K562 (cell line): ENCODE data around the gene PRKD2. TPM values are rescaled to one million over a fixed set of nuclear protein-coding genes. Genes with fewer than 3 reads are reported as not detected.

ENCODE experiments used
- BDP1 ChIP-seq: IDR thresholded peaks from 3 replicates; pipeline ENCODE4 v1.6.1; 2011; ENCODE audit not compliant: insufficient read length, insufficient read depth
- DPF2 ChIP-seq: fragments of 450-650 bp; IDR thresholded peaks from 2 replicates; pipeline ENCODE4 v1.6.1; 2016
- EP400 ChIP-seq: fragments of 450-650 bp; IDR thresholded peaks from 2 replicates; pipeline ENCODE4 v1.6.1; 2017; ENCODE audit warnings: antibody characterized with exemption, mild to moderate bottlenecking, moderate library complexity
- FOXA1 ChIP-seq: fragments of 450-650 bp; IDR thresholded peaks from 2 replicates; pipeline ENCODE4 v1.6.1; 2016; ENCODE audit warnings: mild to moderate bottlenecking, borderline replicate concordance
- GATA2 ChIP-seq: sonication (generic); formaldehyde crosslinking; IDR thresholded peaks from 2 replicates; pipeline ENCODE4 v1.4.0; 2020; ENCODE audit warnings: mild to moderate bottlenecking, missing genetic modification reagents
- GTF3C2 ChIP-seq: IDR thresholded peaks from 3 replicates; pipeline ENCODE4 v1.6.1; 2011; ENCODE audit warnings: borderline replicate concordance, mild to moderate bottlenecking, moderate library complexity; ENCODE audit not compliant: insufficient read length; ENCODE audit errors: extremely low read depth
- MAX ChIP-seq: sonication (generic); formaldehyde crosslinking; IDR thresholded peaks from 2 replicates; pipeline ENCODE4 v1.9.0; 2022; ENCODE audit warnings: mild to moderate bottlenecking, missing genetic modification reagents
- MLLT1 ChIP-seq, 2 experiments: fragments of 450-650 bp; IDR thresholded peaks; 2 replicates each; pipeline ENCODE4 v1.6.1; 2016
- NR2C2 ChIP-seq, 2 experiments: fragments of 200-800 bp in 1 of 2; sonication (Bioruptor generic) in 1 of 2; sonication (generic) in 1 of 2; formaldehyde crosslinking in 1 of 2; IDR thresholded peaks; 2 replicates each; pipeline versions ENCODE4 v1.6.1 to v1.8.0; 2016 to 2022; ENCODE audit warnings: mild to moderate bottlenecking in 1 of 2, missing compliant biosample characterization in 1 of 2, missing genetic modification characterization in 1 of 2, missing genetic modification reagents in 1 of 2
- POLR2B ChIP-seq: fragments of 450-650 bp; IDR thresholded peaks from 2 replicates; pipeline ENCODE4 v1.6.1; 2018; ENCODE audit warnings: low read depth; ENCODE audit not compliant: partially characterized antibody
- RBM22 ChIP-seq: fragments of 200-400 bp; formaldehyde crosslinking; IDR thresholded peaks from 2 replicates; pipeline ENCODE4 v1.6.1; 2018; ENCODE audit warnings: low read length, low read depth; ENCODE audit not compliant: poor library complexity, severe bottlenecking
- RERE ChIP-seq: sonication (generic); formaldehyde crosslinking; IDR thresholded peaks from 2 replicates; pipeline ENCODE4 v1.8.0; 2023; ENCODE audit warnings: missing genetic modification reagents, mild to moderate bottlenecking, borderline replicate concordance
- RFX1 ChIP-seq: fragments of 450-650 bp; IDR thresholded peaks from 2 replicates; pipeline ENCODE4 v1.6.1; 2016; ENCODE audit warnings: mild to moderate bottlenecking, moderate library complexity
- SMARCC2 ChIP-seq: fragments of 450-650 bp; IDR thresholded peaks from 2 replicates; pipeline ENCODE4 v1.6.1; 2017; ENCODE audit warnings: antibody characterized with exemption, moderate library complexity, mild to moderate bottlenecking, low read depth
- ZNF655 ChIP-seq: fragments of 250-450 bp; sonication (Bioruptor Pico); IDR thresholded peaks from 2 replicates; pipeline ENCODE4 v1.5.0; 2021
- ZNF696 ChIP-seq: fragments of 250-450 bp; sonication (Bioruptor Pico); conservative IDR thresholded peaks from 2 replicates; pipeline ENCODE4 v1.4.0; 2020; ENCODE audit warnings: mild to moderate bottlenecking, moderate library complexity
- polyA plus RNA-seq, 8 experiments: library from polyadenylated mRNA; depleted of rRNA in 4 of 8; stranded (reverse) in 5 of 8; unstranded in 3 of 8; fragments of >200 nt; fragmentation: Nextera tagmentation in 2 of 8; fragmentation: Illumina TruSeq in 1 of 8; extraction: Ambion mirVana in 2 of 8; extraction: Trizol in 1 of 8; gene quantifications; 2 replicates each; pipeline versions ENCODE4 v1.2.1 to v1.2.3, GENCODE V29; 2011 to 2014; ENCODE audit warnings: inconsistent platforms in 1 of 8, missing spikeins in 1 of 8
- total RNA-seq, 7 experiments: library from RNA; depleted of rRNA in 6 of 7; stranded (reverse); fragments of >200 nt in 6 of 7; fragmentation: Illumina TruSeq in 2 of 7; extraction: Trizol in 2 of 7; gene quantifications; 2 replicates each; pipeline versions ENCODE4 v1.2.1 to v1.2.3, GENCODE V29; 2011 to 2021; ENCODE audit warnings: low replicate concordance in 1 of 7

The PRKD2 gene
- total and polyA plus RNA-seq, 9 of the 15 experiments (the other 6 are each of a cell fraction or from before 2014, with no cell fraction given), result 1.8 to 60.0 (median 15.0) TPM

DNA sequence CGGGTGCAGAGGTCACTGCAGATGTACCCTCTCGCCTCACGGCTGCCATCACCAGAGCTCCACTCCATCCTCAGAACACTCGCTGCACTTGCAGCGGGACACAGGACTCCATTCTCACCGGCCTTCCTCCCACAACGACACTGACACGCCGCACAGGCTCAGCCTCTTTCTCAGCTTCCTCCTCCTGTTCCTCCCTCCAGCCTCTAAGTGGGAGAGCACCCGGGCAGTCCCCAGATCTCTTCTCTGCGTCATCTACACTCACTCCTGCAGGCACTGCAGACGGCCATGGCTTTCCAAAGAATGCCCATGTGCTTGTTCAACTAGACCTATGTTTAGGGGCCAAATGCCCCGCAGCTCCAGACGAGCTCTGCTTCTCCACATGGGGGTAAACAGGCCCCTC is 14.7 kb upstream of the PRKD2 start (continued):
- no peak for TF ChIP-seq RERE (CRISPR knock-in tag)
- no peak for TF ChIP-seq RFX1
- TF ChIP-seq EP400, result no peak
- no peak for TF ChIP-seq FOXA1
- TF ChIP-seq ZNF655, result no peak
- 0 out of 2 replicates have a peak, but pooled peaks have one; percentile 6 for TF ChIP-seq MAX (CRISPR knock-in tag)
- no peak for TF ChIP-seq ZNF696 (CRISPR knock-in tag)
- peak; percentile 16 for TF ChIP-seq POLR2B
- no peak for TF ChIP-seq NR2C2 (CRISPR knock-in tag; IDR thresholded peaks at IDR 0.05)
- TF ChIP-seq NR2C2 (tag; IDR thresholded peaks at IDR 0.05), result no peak; the same call in 1 of the 2 replicates
- TF ChIP-seq GATA2 (CRISPR knock-in tag), result no peak
- TF ChIP-seq BDP1, result no peak
- TF ChIP-seq RBM22, result no peak
- no peak for TF ChIP-seq SMARCC2
- TF ChIP-seq MLLT1 (IDR thresholded peaks at IDR 0.05), result peak in 1 of 2 experiments; percentile 52; a peak in 1 of 4 replicates
- TF ChIP-seq GTF3C2, result no peak
- TF ChIP-seq DPF2, result no peak
